NOMO-1 treated with DMSO at 0.1 percent for 48 hours (cell line): ENCODE measurements around the gene BMF.
"Not testable (repeated sequence)": the region's sequence is repeated elsewhere in the genome, so short reads cannot be mapped to it uniquely, and the experiment has no call there.

Experiments
- DNase-seq: peaks from one replicate; lab custom pipeline; 2025; ENCODE audit not compliant: unreplicated experiment; lab: John Stamatoyannopoulos, UW

Gene BMF

GRCh38 chr15:40108855-40109735, at the start of gene BMF:
BMF (minus strand) TSS chr15:40108879; CDS start chr15:40106086, 2,793 bp downstream.
- DNase-seq, result peak; percentile 94

- DNase-seq, result no peak
These were observed 49.2 kb upstream of the BMF start for GRCh38 chr15:40157778-40158447.

GRCh38 chr15:40155270-40155910, 46.7 kb upstream of the BMF start:
- no peak for DNase-seq

- not testable (repeated sequence) for DNase-seq
These were observed 46.1 kb upstream of the BMF start for GRCh38 chr15:40154821-40155220.

GRCh38 chr15:40151991-40152390, 43.3 kb upstream of the BMF start:
- DNase-seq, result no peak

- DNase-seq, result no peak
These were observed 42.8 kb upstream of the BMF start for GRCh38 chr15:40151499-40151898.

- peak; percentile 42 for DNase-seq
These were observed 41.7 kb upstream of the BMF start for GRCh38 chr15:40150163-40150925.

- no peak for DNase-seq
These were observed 40.7 kb upstream of the BMF start for GRCh38 chr15:40149339-40149738.

GRCh38 chr15:40146037-40146436, 37.4 kb upstream of the BMF start:
- DNase-seq, result no peak

GRCh38 chr15:40142428-40142827, 33.7 kb upstream of the BMF start:
- DNase-seq, result no peak

- DNase-seq, result not testable (repeated sequence)
These were observed 29.5 kb upstream of the BMF start for GRCh38 chr15:40138201-40138570.

GRCh38 chr15:40137303-40138200, 28.9 kb upstream of the BMF start:
- no peak for DNase-seq

- DNase-seq, result no peak
These were observed 28.0 kb upstream of the BMF start for GRCh38 chr15:40136470-40137302.

GRCh38 chr15:40135846-40136450, 27.3 kb upstream of the BMF start:
- not testable (repeated sequence) for DNase-seq

GRCh38 chr15:40134885-40135284, 26.2 kb upstream of the BMF start:
- DNase-seq, result no peak

- DNase-seq, result no peak
These were observed 24.9 kb upstream of the BMF start for GRCh38 chr15:40133544-40133943.

GRCh38 chr15:40130799-40131502, 22.3 kb upstream of the BMF start:
- DNase-seq, result no peak

GRCh38 chr15:40130118-40130517, 21.4 kb upstream of the BMF start:
- DNase-seq, result no peak
